GM18502 (cell line): ENCODE results near the gene MAEL.
A peak's percentile ranks its signal among the peaks of the same experiment; 100 is the strongest.

Source experiments
- ATAC-seq: cut with Tn5 transposase; IDR thresholded peaks from one replicate; pipeline ENCODE4 v1.9.1; 2021; ENCODE audit warnings: mild to moderate bottlenecking; ENCODE audit not compliant: unreplicated experiment, poor library complexity

Gene MAEL

GRCh38 chr1:166988974-166989515 lies at the start of gene MAEL:
TSS of gene MAEL (plus strand) at chr1:166989280. CDS start at chr1:166989353, 73 bp downstream.
- no peak for ATAC-seq

- ATAC-seq: no peak
These were observed 49.2 kb upstream of the MAEL start for GRCh38 chr1:166939741-166940375.

- no peak for ATAC-seq
These were observed 44.7 kb upstream of the MAEL start for GRCh38 chr1:166944186-166944967.

GRCh38 chr1:166947398-166948043 lies 41.6 kb upstream of the MAEL start:
- peak; percentile 49 for ATAC-seq

GRCh38 chr1:166948856-166949350 lies 40.2 kb upstream of the MAEL start:
- ATAC-seq: no peak

- no peak for ATAC-seq
These were observed 38.9 kb upstream of the MAEL start for GRCh38 chr1:166950156-166950555.

- ATAC-seq: no peak
These were observed 38.0 kb upstream of the MAEL start for GRCh38 chr1:166951050-166951449.

- no peak for ATAC-seq
These were observed 36.9 kb upstream of the MAEL start for GRCh38 chr1:166952002-166952746.

- ATAC-seq: no peak
These were observed 35.6 kb upstream of the MAEL start for GRCh38 chr1:166953491-166953890.

- ATAC-seq: no peak
These were observed 32.8 kb upstream of the MAEL start for GRCh38 chr1:166956057-166956850.

- ATAC-seq: no peak
These were observed 32.2 kb upstream of the MAEL start for GRCh38 chr1:166956872-166957271.

- no peak for ATAC-seq
These were observed 28.1 kb upstream of the MAEL start for GRCh38 chr1:166960858-166961474.

GRCh38 chr1:166969074-166969677 lies 19.9 kb upstream of the MAEL start:
- peak; percentile 85 for ATAC-seq

GRCh38 chr1:166971252-166971651 lies 17.8 kb upstream of the MAEL start:
- no peak for ATAC-seq

GRCh38 chr1:166972193-166972592 lies 16.9 kb upstream of the MAEL start:
- ATAC-seq: no peak

GRCh38 chr1:166972826-166973225 lies 16.3 kb upstream of the MAEL start:
- no peak for ATAC-seq

- no peak for ATAC-seq
These were observed 14.3 kb upstream of the MAEL start for GRCh38 chr1:166974647-166975345.
